OCI-LY7 (cell line): Measurements from ENCODE around the gene RNASEH2A.

Experiments
- CTCF ChIP-seq: fragments of 200-600 bp; sonication (generic); conservative IDR thresholded peaks from 2 replicates; pipeline ENCODE4 v1.5.1; 2014; ENCODE audit warnings: mild to moderate bottlenecking, antibody characterized with exemption, low read length, moderate library complexity, mixed read lengths
- EZH2phosphoT487 ChIP-seq: fragments of 200-600 bp; sonication (generic); IDR thresholded peaks from 2 replicates; pipeline ENCODE4 v1.6.1; 2018; ENCODE audit warnings: low read depth, borderline replicate concordance, mild to moderate bottlenecking, mixed run types, antibody characterized with exemption, low read length, moderate library complexity, mixed read lengths

DNA sequence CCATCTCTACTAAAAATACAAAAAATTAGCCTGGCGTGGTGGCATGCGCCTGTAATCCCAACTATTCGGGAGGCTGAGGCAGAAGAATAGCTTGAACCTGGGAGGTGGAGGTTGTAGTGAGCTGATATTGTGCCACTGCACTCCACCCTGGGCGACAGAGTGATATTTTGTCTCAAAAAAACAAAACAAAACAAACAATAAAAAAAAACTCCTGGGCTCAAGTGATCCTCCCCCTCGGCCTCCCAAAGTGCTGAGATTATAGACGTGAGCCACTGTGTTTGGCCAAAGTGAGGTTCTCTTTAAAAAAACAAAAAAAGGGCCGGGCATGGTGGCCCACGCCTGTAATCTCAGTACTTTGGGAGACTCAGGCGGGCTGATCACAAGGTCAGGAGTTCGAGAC lies 18.9 kb upstream of the RNASEH2A start:
- TF ChIP-seq CTCF = no peak
- TF ChIP-seq EZH2phosphoT487 = no peak
